ENCODE results near the gene RREB1.
"Not testable (repeated sequence)": the region's sequence is repeated elsewhere in the genome, so short reads cannot be mapped to it uniquely, and the experiment has no call there.

RREB1 gene

GRCh38 chr6:7262746-7263518, 155.2 kb downstream of the RREB1 start:
- DNase-seq (ENCODE audit: low spot score) = no peak

DNA sequence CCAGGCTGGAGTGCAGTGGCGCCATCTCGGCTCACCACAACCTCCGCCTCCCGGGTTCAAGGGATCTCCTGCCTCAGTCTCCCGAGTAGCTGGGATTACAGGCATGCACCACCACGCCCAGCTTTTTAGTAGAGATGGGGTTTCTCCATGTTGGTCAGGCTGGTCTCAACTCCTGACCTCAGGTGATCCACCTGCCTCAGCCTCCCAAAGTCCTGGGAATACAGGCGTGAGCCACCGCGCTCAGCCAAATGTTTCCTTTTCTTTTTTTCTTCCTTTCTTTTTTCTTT, 155.7 kb downstream of the RREB1 start:
- DNase-seq (ENCODE audit: low spot score) = not testable (repeated sequence)

DNA sequence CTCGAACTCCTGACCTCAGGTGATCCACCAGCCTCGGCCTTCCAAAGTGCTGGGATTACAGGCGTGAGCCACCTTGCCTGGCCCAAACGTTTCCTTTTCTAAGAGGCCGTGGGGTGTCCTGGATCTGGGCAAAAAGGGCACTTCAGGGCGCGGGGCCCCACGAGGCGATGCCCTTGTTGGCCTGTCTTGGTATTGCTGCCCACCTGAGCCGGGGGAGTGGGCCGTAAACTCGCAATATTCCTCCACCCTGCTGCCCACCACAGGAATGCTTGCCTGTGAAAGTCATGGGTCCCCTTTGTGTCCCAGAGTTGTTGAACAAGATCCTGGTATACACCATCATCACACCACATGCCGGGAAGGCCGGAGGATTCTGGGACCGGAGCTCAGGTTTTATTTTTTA, 156.3 kb downstream of the RREB1 start:
- no peak for DNase-seq (ENCODE audit: low spot score)

- DNase-seq (ENCODE audit: low spot score) = no peak
Observed at GRCh38 chr6:7264686-7265384, 157.1 kb downstream of the RREB1 start.

DNA sequence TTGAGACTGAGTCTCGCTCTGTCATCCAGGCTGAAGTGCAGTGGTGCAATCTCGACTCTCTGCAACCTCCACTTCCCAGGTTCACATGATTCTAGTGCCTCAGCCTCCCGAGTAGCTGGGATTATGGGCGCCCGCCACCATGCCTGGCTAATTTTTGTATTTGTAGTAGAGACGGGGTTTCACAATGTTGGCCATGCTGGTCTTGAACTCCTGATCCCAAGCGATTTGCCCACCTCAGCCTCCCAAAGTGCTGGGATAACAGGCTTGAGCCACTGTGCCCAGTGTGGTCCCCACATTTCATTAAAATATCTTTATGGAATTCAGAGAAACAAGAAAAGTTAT, 157.6 kb downstream of the RREB1 start:
- not testable (repeated sequence) for DNase-seq (ENCODE audit: low spot score)

DNA sequence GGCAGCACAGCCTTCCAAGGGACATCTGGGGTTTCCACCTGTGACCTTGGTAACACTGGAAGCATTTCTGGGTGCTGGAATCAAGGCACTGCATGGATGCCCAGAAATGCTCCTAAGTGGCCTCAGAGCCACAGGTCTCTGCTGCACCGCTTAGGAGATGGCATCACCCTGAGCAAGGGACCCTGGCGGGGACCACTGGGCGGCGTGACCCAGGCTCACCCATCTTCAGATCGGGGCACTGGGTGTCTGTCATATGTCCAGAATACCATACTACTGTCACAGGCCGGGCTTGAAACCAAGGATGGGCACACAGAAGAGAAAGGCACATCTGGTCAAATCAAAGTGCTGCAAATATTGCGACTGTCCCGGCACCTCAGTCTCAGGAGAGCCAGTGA, 159.3 kb downstream of the RREB1 start:
- DNase-seq (ENCODE audit: low spot score) = no peak

DNA sequence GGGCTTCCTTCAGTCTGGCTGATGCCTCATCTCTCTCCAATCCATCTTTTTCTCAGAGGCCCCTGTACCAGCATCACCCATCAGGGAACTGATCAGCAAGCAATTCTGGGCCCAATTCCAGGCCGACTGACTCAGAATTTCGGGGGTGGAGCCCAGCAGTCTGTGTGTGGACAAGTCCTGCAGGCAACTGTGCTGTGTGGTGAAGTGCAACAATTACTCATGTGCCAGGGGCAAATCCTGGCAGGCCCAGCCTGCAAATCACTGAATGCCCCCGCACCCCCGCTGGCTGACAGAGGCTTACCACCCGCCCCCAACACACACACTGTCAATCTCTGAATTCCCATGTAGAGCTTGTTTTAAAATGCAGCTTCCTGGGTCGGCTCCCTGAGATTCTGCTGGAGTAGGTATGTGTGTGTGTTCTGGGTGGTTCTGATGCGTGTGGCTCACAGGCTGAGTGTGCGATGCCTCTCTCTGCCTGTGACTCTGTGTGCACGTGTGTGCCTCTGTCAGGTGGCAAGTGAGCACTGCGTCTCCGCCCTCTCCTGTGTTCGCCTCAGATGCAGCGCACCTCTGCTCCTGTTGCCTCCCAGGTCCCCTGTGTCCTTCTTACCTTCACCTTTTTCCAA, 159.8 kb downstream of the RREB1 start:
- DNase-seq (ENCODE audit: low spot score) = no peak

GRCh38 chr6:7268362-7268761, 160.6 kb downstream of the RREB1 start:
- no peak for DNase-seq (ENCODE audit: low spot score)

DNA sequence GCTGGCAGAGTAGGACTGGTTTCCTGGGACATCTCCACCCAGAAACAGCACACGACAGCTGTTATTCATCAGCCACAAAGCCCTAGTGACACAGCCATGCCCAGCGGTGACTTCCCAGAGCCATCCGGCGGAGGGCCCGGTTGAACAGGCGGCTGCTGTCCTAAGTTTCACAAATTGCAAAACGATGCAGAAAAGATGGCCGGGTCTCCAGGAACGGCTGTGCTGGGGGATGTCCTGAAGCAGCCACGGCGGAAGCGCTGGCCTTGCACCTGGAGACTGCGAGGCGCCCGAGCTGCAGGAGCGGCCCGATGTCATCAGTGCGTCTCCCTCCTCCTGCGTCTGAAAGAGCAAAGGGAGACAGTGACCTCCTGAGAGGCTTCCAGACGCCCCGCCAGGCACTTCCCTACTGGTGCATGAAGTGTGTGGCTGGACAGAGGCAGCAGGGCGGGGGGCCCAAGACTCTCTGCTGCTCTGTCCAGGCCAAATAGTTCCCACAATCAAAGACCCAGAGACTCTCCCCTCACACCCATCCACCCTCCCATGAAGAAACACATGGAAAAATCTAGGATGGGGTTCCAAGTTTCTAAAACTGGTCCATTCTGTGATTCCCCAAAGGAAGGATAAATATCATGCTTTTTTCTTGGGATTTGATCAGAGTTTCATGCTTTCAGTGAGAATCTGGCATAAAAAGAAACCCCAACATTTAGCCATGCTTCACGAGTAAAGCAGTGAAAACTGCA, 161.2 kb downstream of the RREB1 start:
- DNase-seq (ENCODE audit: low spot score) = no peak

DNA sequence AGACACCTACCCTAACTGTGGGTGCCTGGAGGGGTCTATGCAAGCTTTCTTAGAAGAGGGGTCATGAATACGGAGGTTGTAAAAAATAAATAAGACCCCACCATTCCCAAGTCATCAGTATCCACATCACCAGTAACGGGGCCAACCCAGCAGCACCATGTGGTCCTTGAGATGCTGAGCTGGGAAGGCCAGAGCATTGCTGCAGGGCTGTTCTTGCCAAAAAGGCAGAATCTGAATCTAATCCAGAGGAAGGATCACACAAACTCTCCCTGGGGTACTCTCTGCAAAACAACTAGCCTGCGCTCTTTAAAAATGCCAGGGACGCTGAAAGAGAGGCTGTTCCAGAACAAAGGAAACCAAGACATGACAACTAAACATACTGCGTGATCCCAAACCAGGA, 162.1 kb downstream of the RREB1 start:
- no peak for DNase-seq (ENCODE audit: low spot score)

GRCh38 chr6:7270320-7271204, 162.8 kb downstream of the RREB1 start:
- DNase-seq (ENCODE audit: low spot score) = peak; percentile 35

GRCh38 chr6:7271205-7271534, 163.4 kb downstream of the RREB1 start:
- no peak for DNase-seq (ENCODE audit: low spot score)

DNA sequence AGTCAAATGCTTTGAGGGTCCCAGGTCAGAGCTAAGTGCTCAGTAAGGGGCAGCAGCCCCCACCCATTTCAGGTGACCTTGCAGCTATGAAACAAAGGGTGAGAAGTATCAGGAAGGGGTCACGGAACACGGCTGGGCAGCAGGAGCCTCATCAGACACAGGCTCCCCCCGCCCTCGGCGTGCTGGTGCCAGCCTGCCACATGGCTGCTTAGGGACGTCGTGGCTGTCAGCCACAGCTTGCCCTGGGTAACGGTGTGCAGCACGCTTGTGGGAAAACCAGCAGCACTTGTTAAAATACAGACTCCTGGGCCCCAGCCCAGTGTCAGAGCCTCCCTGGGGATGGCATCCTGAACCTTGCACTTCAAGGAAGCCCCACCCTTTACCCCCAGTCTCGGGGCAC, 165.9 kb downstream of the RREB1 start:
- no peak for DNase-seq (ENCODE audit: low spot score)

GRCh38 chr6:7274525-7274924, 166.8 kb downstream of the RREB1 start:
- not testable (repeated sequence) for DNase-seq (ENCODE audit: low spot score)

- no peak for DNase-seq (ENCODE audit: low spot score)
Observed at GRCh38 chr6:7276199-7276524, 168.4 kb downstream of the RREB1 start.

- no peak for DNase-seq (ENCODE audit: low spot score)
Observed at GRCh38 chr6:7282097-7282906, 174.5 kb downstream of the RREB1 start.

GRCh38 chr6:7283676-7284075, 175.9 kb downstream of the RREB1 start:
- DNase-seq (ENCODE audit: low spot score) = no peak

- DNase-seq (ENCODE audit: low spot score) = no peak
Observed at GRCh38 chr6:7285416-7285815, 177.7 kb downstream of the RREB1 start.

DNA sequence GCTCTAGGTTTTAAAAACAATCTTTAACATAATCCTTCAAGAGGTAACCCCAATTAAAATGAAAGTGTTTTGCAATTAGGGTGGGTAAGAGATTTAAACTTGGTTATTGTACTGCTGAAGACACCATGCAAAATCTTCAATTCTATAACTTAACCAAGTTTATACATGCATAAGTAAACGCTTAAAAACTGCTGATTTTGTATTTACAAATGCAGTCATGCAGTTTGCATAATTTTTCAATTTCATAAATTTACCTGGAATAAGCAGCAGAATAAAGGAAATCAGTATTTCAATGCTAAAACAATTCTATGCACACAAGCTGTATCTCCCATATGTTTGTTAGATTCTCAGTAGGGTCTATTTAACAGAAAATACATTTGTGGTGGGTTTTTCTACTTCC, 182.3 kb downstream of the RREB1 start:
- DNase-seq (ENCODE audit: low spot score) = no peak

DNA sequence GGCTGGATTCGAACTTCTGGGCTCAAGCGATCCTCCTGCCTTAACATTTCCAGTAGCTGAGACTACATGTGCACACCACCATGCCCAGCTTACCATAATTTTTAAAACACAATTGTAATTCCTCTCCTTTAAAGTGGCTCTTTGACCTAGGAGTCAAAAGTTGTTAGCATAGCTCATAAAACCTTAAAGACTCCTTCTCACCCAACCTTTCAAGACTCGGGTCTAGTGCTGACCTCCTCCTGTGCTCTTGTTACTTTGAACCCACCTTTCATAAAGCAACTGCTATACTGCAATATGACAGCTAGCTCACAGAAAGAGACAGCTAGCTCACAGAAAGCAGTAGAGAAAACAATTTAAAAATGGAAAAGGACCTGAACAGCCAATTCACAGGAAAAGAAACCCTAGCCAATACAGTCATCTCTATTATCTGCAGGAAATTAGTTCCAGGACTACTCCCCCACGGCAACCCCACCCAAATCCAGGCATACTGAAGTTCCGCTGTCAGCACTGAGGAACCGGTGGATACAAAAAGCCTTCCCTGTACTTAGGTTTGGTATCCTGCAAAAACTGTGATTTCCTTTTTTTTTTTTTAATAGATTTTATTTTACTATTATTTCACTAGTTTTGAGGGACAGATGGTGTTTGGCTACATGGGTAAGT, 185.0 kb downstream of the RREB1 start:
- no peak for DNase-seq (ENCODE audit: low spot score)

GRCh38 chr6:7295916-7296315, 188.2 kb downstream of the RREB1 start:
- DNase-seq (ENCODE audit: low spot score) = no peak

Data from HuH-7.5 (cell line).